HG03097 (cell line): Measurements from ENCODE around the gene DNAH1.

Source experiments
- ATAC-seq: cut with Tn5 transposase; IDR thresholded peaks from one replicate; pipeline ENCODE4 v1.9.1; 2021; ENCODE audit not compliant: unreplicated experiment, low FRiP score

Gene DNAH1

DNA sequence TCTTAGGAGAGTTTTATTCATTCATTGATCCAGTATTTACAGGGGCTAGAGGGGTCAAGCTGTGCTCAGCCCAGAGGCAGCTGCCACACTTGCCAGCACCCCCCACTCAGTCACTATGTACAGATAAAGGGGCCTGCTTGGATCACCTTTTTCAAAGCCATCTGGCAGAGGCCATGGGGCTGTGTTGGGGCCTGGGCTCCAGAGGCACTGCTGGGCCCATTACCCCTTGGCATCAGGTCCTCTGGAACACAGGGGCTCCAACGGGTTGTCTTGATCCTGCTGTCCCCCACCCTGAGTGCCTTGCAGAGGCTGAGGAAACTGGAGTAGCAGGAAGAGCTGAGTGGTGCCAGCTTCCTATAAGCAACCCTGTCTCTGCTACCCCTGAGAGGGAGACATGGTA, 84.9 kb downstream of the DNAH1 start:
- ATAC-seq = no peak

DNA sequence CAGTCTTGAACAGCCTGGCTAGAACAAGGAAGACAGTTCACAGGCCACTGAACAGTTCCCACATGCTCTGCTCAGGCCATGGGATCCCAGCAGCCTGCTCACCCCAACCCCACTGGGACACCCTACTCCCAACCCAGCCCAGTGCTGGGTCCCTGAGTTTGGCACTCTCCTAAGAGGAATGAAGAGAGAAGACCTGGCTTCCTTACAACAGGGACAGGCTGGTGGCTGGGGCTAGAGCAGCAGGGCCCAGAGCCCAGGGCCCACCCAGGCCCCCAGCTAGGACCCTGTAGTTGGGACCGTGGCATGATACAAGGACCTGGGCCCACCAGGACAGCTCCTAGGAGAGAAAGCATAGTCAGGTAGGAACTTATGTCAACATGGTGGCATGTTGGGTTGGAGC, 85.4 kb downstream of the DNAH1 start:
- ATAC-seq = no peak

DNA sequence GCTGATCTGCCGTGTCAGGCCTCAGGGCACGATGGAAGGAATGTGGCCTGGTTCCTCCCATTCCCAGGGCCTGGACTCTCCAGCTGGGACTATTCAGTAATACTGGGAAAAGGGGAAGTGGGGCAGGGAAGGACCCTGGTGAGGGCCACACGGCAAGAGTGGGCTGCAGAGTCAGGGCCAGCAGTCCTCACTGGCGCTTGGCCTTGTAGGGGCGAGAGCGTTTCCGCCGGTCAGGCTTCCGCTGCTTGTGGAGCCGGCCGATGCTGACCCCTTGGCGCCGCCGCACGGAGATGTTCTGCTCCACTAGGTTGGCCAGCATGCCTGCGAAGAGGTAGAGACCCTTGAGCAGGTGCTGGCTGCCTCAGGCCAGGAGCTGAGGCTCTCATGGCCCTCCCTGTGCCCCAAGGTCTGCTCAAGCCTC, 86.0 kb downstream of the DNAH1 start:
- no peak for ATAC-seq

- ATAC-seq = no peak
These were observed 86.7 kb downstream of the DNAH1 start for GRCh38 chr3:52402706-52403270.

GRCh38 chr3:52403271-52403841, 87.2 kb downstream of the DNAH1 start:
- no peak for ATAC-seq

GRCh38 chr3:52403955-52404354, 87.8 kb downstream of the DNAH1 start:
- ATAC-seq = no peak

GRCh38 chr3:52404391-52404790, 88.3 kb downstream of the DNAH1 start:
- no peak for ATAC-seq

GRCh38 chr3:52405066-52405465, 88.9 kb downstream of the DNAH1 start:
- no peak for ATAC-seq

GRCh38 chr3:52405601-52406110, 89.5 kb downstream of the DNAH1 start:
- ATAC-seq = no peak

DNA sequence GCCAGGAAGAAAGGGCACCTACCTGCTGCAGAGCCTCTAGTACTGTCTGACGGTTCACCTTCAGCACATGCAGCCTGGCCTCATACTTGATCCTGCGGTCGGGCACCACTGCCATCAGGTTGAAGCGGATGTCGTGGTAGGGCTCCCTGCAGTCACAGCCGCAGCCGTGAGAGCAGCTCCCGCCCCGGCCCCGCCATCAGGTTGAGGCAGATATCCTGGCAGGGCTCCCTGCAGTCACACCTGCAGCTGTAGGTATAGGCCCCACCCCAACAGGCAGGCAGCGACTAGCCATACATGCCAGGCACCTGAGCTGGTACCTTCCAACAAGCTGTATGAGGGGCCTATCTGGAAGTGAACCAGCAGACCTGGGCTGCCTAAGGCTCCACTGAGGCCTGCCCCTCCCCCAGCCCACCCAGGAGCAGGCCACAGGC, 90.1 kb downstream of the DNAH1 start:
- ATAC-seq = no peak

GRCh38 chr3:52406791-52407510, 90.8 kb downstream of the DNAH1 start:
- no peak for ATAC-seq

GRCh38 chr3:52407779-52408178, 91.7 kb downstream of the DNAH1 start:
- no peak for ATAC-seq

DNA sequence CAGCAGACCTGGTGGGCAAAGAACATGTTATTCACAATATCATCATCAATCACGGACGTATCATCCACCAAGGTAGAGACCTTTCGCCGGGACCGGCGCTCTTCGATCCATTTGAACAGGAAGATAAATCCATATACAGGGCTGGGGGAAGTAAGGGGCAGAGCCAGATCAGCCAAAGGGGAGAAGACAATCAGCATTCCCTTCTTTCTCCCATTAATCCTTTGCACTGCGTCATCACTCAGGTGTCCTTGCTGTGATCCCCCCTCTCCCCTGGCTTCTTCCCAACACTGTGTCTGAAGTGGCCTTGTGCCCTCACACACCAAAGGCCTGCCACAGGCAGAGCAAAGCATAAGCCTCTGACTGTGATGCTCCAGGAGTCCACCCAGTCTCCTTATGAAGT, 92.3 kb downstream of the DNAH1 start:
- ATAC-seq = no peak

- no peak for ATAC-seq
These were observed 99.7 kb downstream of the DNAH1 start for GRCh38 chr3:52415800-52416199.

DNA sequence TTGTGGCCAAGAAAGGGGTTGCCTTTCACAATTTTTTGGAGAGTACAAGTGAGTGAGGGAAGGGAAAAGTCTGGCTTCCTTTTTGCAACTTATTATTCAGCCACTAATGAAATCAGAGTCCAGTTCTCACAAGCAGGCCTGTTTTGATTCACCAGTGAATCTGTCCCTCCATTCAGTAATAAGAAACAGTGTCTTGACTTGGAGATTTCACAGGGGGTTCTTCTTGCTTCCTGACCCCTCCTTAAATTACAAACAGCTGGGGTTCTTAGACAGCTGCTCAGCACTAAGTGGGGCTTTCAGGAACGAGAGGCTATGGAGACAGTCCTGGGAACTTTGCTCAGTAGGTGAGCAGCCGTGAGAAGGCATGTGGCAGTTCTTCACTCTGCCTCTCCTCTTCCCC, 104.3 kb downstream of the DNAH1 start:
- ATAC-seq = no peak

DNA sequence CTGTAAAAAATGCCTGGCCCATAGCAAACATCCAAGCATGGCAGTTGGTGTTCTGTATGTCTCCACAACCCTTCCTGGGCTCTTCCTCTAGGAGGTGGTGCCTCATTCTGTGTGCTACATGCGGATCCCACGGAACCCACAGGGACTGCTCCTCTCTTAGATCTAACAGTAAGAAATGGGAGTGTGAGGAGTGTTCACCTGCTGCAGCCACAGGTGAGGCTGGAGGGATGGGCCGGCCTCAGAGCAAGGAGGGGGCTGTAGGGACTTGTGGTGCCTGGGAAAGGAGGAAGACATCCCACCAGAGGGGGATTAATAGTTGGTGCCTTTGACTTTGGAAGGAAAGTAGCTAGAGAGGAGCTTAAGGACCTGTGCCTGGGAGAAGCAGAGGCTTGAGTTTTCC, 106.5 kb downstream of the DNAH1 start:
- ATAC-seq = no peak

DNA sequence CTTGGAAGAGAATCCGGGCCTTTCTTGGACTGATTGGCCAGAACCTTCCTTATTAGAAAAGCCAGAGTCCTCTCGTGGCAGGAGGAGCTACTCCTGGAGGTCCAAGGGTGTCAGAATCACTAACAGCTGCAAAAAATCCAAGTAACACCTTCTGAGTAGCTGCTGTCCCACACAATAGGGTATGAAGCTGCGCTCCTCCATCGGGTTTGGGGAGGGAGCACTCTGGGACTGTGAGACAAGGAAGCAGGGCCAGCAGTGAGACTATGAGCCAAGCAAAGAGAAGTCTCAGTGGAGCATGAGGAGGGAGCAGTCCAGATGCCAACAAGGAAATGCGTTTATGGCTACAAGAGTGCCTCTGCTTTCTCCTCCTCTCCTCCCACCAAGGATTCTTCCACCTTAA, 107.1 kb downstream of the DNAH1 start:
- ATAC-seq = no peak

- no peak for ATAC-seq
These were observed 112.3 kb downstream of the DNAH1 start for GRCh38 chr3:52428151-52429005.

DNA sequence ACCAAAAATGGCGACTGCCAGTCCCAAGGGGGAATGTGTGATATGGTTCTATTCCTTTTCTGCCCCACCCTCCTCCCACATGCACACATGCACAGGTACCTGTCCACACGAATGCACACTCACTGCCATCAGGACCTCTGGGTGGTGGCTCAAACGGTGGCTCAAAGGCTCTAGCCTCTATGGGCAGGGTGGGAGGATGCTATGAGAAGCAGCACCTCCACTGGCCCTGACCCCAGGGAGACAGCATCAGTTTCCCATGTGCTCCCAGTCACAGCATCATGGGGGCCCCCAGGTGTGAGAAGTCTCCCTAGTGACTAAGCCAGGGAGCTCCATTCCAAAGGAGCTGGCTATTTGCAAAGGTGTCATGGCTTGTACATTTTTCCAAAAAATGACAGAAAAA, 112.9 kb downstream of the DNAH1 start:
- ATAC-seq = no peak

DNA sequence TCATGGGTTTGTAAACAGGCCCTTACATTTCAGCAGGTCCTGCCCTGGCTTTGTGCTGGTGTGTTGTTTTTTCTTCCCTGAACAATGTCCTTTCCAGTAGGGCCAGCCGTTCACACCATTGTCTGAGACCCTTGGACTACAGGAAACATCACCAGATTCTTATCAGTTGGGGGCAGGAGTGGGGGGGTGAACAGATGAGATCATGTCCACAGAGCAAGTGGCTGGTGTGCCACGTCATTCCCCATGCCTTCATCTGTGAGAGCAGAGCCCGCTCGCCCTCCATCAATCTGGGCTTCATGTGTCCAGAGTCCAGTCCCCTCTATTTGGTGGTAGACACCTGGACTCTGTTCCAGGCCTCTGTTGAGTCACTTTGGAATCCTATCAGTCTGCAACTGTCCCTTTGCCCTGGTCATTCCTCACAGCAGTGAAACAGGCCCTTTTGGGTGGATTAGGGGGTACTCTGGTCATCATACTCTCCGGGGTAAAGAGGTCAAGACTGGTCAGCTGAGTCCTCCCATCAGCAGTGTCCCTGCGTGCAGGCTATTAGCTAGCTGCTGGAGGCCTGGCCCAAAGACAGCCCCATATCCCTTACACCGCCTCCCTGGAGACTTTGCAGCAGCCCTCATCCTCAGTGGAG, 113.8 kb downstream of the DNAH1 start:
- ATAC-seq = no peak

- no peak for ATAC-seq
These were observed 114.3 kb downstream of the DNAH1 start for GRCh38 chr3:52430416-52430810.
